OCI-M1 (cell line): ENCODE results near the gene SND1.

Experiments used
- DNase-seq: peaks from one replicate; lab custom pipeline; 2025; lab: John Stamatoyannopoulos, UW

The SND1 gene

GRCh38 chr7:127870231-127870907 lies 218.4 kb downstream of the SND1 start:
- no peak for DNase-seq

- no peak for DNase-seq
Measured at GRCh38 chr7:127871226-127871625, 219.2 kb downstream of the SND1 start.

- no peak for DNase-seq
Measured at GRCh38 chr7:127872122-127872521, 220.1 kb downstream of the SND1 start.

GRCh38 chr7:127873151-127873550 lies 221.2 kb downstream of the SND1 start:
- no peak for DNase-seq

- no peak for DNase-seq
Measured at GRCh38 chr7:127873715-127874636, 222.0 kb downstream of the SND1 start.

GRCh38 chr7:127874951-127875608 lies 223.1 kb downstream of the SND1 start:
- DNase-seq: no peak

- DNase-seq: no peak
Measured at GRCh38 chr7:127876393-127876792, 224.4 kb downstream of the SND1 start.

GRCh38 chr7:127877951-127878350 lies 226.0 kb downstream of the SND1 start:
- no peak for DNase-seq

GRCh38 chr7:127878791-127879190 lies 226.8 kb downstream of the SND1 start:
- no peak for DNase-seq

- DNase-seq: no peak
Measured at GRCh38 chr7:127879436-127879835, 227.4 kb downstream of the SND1 start.

GRCh38 chr7:127879942-127880341 lies 227.9 kb downstream of the SND1 start:
- no peak for DNase-seq

GRCh38 chr7:127880454-127880853 lies 228.5 kb downstream of the SND1 start:
- no peak for DNase-seq

- no peak for DNase-seq
Measured at GRCh38 chr7:127881564-127881963, 229.6 kb downstream of the SND1 start.

GRCh38 chr7:127882313-127882920 lies 230.4 kb downstream of the SND1 start:
- DNase-seq: no peak

GRCh38 chr7:127884066-127884559 lies 232.1 kb downstream of the SND1 start:
- DNase-seq: peak; percentile 10

- peak; percentile 47 for DNase-seq
Measured at GRCh38 chr7:127885222-127885772, 233.3 kb downstream of the SND1 start.

- peak; percentile 92 for DNase-seq
Measured at GRCh38 chr7:127885843-127886242, 233.8 kb downstream of the SND1 start.

- DNase-seq: no peak
Measured at GRCh38 chr7:127886248-127886647, 234.3 kb downstream of the SND1 start.

- DNase-seq: no peak
Measured at GRCh38 chr7:127887096-127887495, 235.1 kb downstream of the SND1 start.

GRCh38 chr7:127887631-127888030 lies 235.6 kb downstream of the SND1 start:
- DNase-seq: peak; percentile 6

- no peak for DNase-seq
Measured at GRCh38 chr7:127888411-127888810, 236.4 kb downstream of the SND1 start.

GRCh38 chr7:127888825-127889224 lies 236.8 kb downstream of the SND1 start:
- no peak for DNase-seq
